Measurements from ENCODE around the gene GPNMB.

- no peak for TF ChIP-seq POLR2A (IDR thresholded peaks at IDR 0.05; ENCODE audit: low read depth, low read length)
- TF ChIP-seq CUX1 (IDR thresholded peaks at IDR 0.05; ENCODE audit: insufficient replicate concordance, low read depth, low read length): no peak
- no peak for TF ChIP-seq REST (IDR thresholded peaks at IDR 0.05; ENCODE audit: low read depth, low read length)
- TF ChIP-seq CTCF (IDR thresholded peaks at IDR 0.05 in 2 of 3, conservative IDR thresholded peaks at IDR 0.05 in 1 of 3; ENCODE audit: control insufficient read depth in 2 of 3, extremely low read depth in 1 of 3, insufficient read depth in 1 of 3, low read depth in 3 of 3, low read length in 3 of 3): no peak
- no peak for TF ChIP-seq ZBTB4 (CRISPR knock-in tag; IDR thresholded peaks at IDR 0.05)
- TF ChIP-seq SRF (IDR thresholded peaks at IDR 0.05; ENCODE audit: low read depth in 2 of 2, low read length in 2 of 2): no peak
- TF ChIP-seq ZNF24 (IDR thresholded peaks at IDR 0.05): no peak
- TF ChIP-seq MTA2 (IDR thresholded peaks at IDR 0.05; ENCODE audit: low read depth): no peak
- no peak for TF ChIP-seq NFYB (IDR thresholded peaks at IDR 0.05; ENCODE audit: insufficient read depth, low read depth, low read length)
- TF ChIP-seq PBX3 (IDR thresholded peaks at IDR 0.05; ENCODE audit: insufficient replicate concordance, low read depth, low read length): no peak
- no peak for TF ChIP-seq BCL3 (IDR thresholded peaks at IDR 0.05; ENCODE audit: borderline replicate concordance, insufficient read depth, low read depth, low read length, poor library complexity, severe bottlenecking)
- TF ChIP-seq TAF1 (IDR thresholded peaks at IDR 0.05; ENCODE audit: borderline replicate concordance, low read depth, low read length): no peak
- TF ChIP-seq NFXL1 (IDR thresholded peaks at IDR 0.05; ENCODE audit: borderline replicate concordance): no peak
Observed at GRCh38 chr7:23272275-23272674, 25.7 kb downstream of the GPNMB start.

Data from GM12878 (cell line).